Measurements from ENCODE around the gene WDR11. TPM values are rescaled to one million over a fixed set of nuclear protein-coding genes. Genes with fewer than 3 reads are reported as not detected.
A peak's percentile ranks its signal among the peaks of the same experiment; 100 is the strongest.

Gene WDR11
- total and polyA plus RNA-seq, 10 donors: 28.5 to 94.6 (median 76.1) TPM

DNA sequence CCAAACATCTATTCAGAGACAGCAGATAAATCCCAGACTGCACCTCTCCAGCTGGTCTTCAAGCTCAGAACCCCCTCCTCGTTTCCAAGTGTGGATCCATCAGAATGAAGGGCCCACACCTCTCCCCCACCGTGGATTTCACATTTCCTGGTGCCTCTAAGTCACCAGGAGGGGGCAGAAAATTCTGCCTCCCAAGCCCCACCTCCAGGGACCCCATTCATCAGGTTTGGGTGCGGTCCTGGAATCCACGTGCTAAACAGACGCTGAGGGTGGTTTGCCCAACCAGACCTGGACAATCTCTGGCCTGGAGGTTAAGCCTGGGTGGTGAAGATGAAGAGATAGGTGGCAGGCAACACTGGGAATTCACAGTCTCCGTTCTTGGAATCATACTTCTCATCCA is 92.4 kb downstream of the WDR11 start:
- 80 to 86% (median 83%) methylated on average over 6 of the region's 6 CpGs for WGBS, 5 donors
- peaks cover 0 to 46% (median 0%) of the 10 kb centered on the region in 7 donors for H3K27me3 ChIP-seq (replicated peaks in 1 of 7)
- no peaks in the 10 kb centered on the region for H3K36me3 ChIP-seq
- no peak for TF ChIP-seq POLR2AphosphoS5 (IDR thresholded peaks at IDR 0.05)
- TF ChIP-seq POLR2A (IDR thresholded peaks at IDR 0.05): no peak
- TF ChIP-seq, protein P1, sequence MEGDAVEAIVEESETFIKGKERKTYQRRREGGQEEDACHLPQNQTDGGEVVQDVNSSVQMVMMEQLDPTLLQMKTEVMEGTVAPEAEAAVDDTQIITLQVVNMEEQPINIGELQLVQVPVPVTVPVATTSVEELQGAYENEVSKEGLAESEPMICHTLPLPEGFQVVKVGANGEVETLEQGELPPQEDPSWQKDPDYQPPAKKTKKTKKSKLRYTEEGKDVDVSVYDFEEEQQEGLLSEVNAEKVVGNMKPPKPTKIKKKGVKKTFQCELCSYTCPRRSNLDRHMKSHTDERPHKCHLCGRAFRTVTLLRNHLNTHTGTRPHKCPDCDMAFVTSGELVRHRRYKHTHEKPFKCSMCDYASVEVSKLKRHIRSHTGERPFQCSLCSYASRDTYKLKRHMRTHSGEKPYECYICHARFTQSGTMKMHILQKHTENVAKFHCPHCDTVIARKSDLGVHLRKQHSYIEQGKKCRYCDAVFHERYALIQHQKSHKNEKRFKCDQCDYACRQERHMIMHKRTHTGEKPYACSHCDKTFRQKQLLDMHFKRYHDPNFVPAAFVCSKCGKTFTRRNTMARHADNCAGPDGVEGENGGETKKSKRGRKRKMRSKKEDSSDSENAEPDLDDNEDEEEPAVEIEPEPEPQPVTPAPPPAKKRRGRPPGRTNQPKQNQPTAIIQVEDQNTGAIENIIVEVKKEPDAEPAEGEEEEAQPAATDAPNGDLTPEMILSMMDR (IDR thresholded peaks at IDR 0.05 in 8 of 11, conservative IDR thresholded peaks at IDR 0.05 in 3 of 11): no peak
- H3K9me3 ChIP-seq: no peaks in the 10 kb centered on the region
- no peak overlapping the region for H3K4me3 ChIP-seq
- intact Hi-C loops (cut with DNase I; ENCODE audit: low total_unique reads): loop anchor here (5.0 kb wide), 2 partner anchors 794 to 954 kb away; no protein-coding TSS in a partner anchor
- no peak overlapping the region for H3K27ac ChIP-seq
- no peak for DNase-seq
- H3K4me1 ChIP-seq: peaks cover 0 to 10% (median 7%) of the 10 kb centered on the region in 6 donors

DNA sequence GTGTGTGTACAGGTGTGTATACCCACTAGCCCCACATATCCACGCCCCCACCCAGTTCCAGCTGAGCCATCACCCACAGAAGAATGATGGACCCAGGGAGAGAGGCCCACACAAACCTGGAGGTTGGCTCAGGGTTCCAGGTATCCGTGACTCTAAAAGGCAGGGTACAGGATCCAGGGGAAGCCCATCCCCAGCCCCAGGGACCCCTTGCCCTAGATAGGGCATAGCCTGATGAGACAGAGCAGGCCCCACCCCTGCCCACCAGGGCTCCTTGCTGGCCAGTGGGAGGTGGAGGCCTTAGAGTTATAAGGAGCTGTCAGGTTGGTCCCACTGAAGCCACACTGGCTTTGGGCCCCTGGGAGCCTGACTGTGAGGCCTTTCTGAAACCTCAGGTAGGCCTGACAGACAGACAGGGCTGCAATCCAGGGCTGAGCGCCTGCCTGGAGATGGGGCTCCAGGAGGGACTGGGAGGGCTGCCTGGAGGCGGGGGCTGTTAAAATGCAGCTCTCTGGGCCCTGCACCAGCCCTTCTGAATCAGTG is 93.5 kb downstream of the WDR11 start:
- TF ChIP-seq, protein P1 (IDR thresholded peaks at IDR 0.05 in 8 of 11, conservative IDR thresholded peaks at IDR 0.05 in 3 of 11): no peak
- TF ChIP-seq POLR2AphosphoS5 (IDR thresholded peaks at IDR 0.05) (no peak), POLR2A (IDR thresholded peaks at IDR 0.05) (no peak)
- no peaks in the 10 kb centered on the region for H3K36me3 ChIP-seq
- 64 to 100% (median 95%) methylated on average over 3 to 4 of the region's 4 CpGs for WGBS, 5 donors
- no peak overlapping the region for H3K4me3 ChIP-seq
- H3K4me1 ChIP-seq: peaks cover 10 to 20% (median 16%) of the 10 kb centered on the region in 6 donors
- peaks cover 7 to 49% (median 11%) of the 10 kb centered on the region in 7 donors for H3K27me3 ChIP-seq (replicated peaks in 1 of 7)
- no peak overlapping the region for H3K27ac ChIP-seq
- intact Hi-C loops (cut with DNase I; ENCODE audit: low total_unique reads): loop anchor here (5.0 kb wide), 2 partner anchors 793 to 953 kb away; no protein-coding TSS in a partner anchor
- no peak for DNase-seq
- H3K9me3 ChIP-seq: no peaks in the 10 kb centered on the region

DNA sequence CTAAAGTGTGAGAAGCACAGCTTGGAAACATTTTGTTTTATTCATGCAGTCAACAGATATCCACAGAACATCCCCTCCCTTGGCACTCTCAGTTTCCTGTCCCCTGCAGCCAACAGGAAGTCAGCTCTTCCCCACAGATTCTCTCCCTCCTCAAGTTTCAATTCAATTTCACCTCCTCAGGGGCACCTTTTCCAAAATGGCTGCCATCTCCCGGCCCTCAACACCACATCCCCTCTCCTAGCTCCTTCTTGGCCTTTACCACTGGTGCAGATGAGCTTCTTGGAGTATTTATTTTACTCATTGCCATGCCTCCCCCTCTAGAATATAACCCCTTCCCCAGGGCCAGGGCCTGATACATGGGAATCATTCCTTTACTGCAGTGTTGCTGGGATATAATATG is 94.0 kb downstream of the WDR11 start:
- no peak overlapping the region for H3K27ac ChIP-seq
- no peak for DNase-seq
- WGBS, 5 donors: 93 to 100% (median 100%) methylated on average over 1 of the region's 1 CpG
- H3K9me3 ChIP-seq: no peaks in the 10 kb centered on the region
- peaks cover 7 to 49% (median 16%) of the 10 kb centered on the region in 7 donors for H3K27me3 ChIP-seq (replicated peaks in 1 of 7)
- H3K4me1 ChIP-seq: peaks cover 14 to 26% (median 19%) of the 10 kb centered on the region in 6 donors
- H3K4me3 ChIP-seq: no peak overlapping the region
- H3K36me3 ChIP-seq: no peaks in the 10 kb centered on the region
- intact Hi-C loops (cut with DNase I; ENCODE audit: low total_unique reads): no loop called here
- no peak for TF ChIP-seq POLR2AphosphoS5 (IDR thresholded peaks at IDR 0.05)
- TF ChIP-seq, protein P1 (IDR thresholded peaks at IDR 0.05 in 8 of 11, conservative IDR thresholded peaks at IDR 0.05 in 3 of 11): no peak
- no peak for TF ChIP-seq POLR2A (IDR thresholded peaks at IDR 0.05)

DNA sequence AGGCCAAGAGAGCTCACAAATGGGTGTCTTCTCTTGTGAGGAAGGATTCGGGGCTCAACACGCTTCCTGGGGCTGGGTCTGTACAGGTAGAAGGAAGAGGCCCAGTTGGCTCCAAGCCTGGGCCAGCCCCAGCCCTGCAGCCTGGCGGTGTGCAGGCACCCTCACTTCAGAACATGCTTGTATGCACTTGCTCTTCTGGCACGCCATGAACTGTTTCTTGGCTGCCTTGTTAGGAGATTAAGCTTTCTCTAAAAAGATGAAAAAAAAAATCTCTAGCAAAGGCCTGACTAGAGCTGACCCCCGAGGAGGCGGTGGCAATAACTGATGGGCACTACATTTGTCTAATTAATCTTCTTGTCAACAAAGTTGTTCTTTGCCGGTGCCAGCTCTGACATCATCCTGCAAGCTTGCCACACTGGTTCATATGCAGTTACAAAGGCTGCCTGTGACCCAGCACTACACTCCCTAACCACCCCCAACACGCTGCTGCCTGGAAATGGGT is 94.7 kb downstream of the WDR11 start:
- H3K36me3 ChIP-seq: no peaks in the 10 kb centered on the region
- intact Hi-C loops (cut with DNase I; ENCODE audit: low total_unique reads): no loop called here
- H3K4me3 ChIP-seq: no peak overlapping the region
- TF ChIP-seq POLR2A (IDR thresholded peaks at IDR 0.05) (no peak), POLR2AphosphoS5 (IDR thresholded peaks at IDR 0.05) (no peak)
- TF ChIP-seq, protein P1 (IDR thresholded peaks at IDR 0.05 in 8 of 11, conservative IDR thresholded peaks at IDR 0.05 in 3 of 11): no peak
- H3K9me3 ChIP-seq: no peaks in the 10 kb centered on the region
- peaks cover 7 to 49% (median 22%) of the 10 kb centered on the region in 7 donors for H3K27me3 ChIP-seq (replicated peaks in 1 of 7)
- H3K4me1 ChIP-seq: peaks cover 14 to 27% (median 21%) of the 10 kb centered on the region in 6 donors
- peak overlapping the region in 1 of 8 donors; percentile 21 for H3K27ac ChIP-seq
- WGBS, 5 donors: 75 to 82% (median 78%) methylated on average over 8 of the region's 8 CpGs
- no peak for DNase-seq

Measured in spleen (tissue), 11 donors.